BLaER1 (cell line): ENCODE data around the gene SNW1.
"Not testable (repeated sequence)": the region's sequence is repeated elsewhere in the genome, so short reads cannot be mapped to it uniquely, and the experiment has no call there.

Source experiments
- H3K27ac ChIP-seq: shearing (Covaris generic); formaldehyde crosslinking; 2 replicates; pipeline ENCODE4 v1.8.1; 2022
- H3K27me3 ChIP-seq: shearing (Covaris generic); formaldehyde crosslinking; 2 replicates; pipeline ENCODE4 v1.8.1; 2022
- H3K36me3 ChIP-seq: shearing (Covaris generic); formaldehyde crosslinking; 2 replicates; pipeline ENCODE4 v1.8.1; 2022
- H3K4me1 ChIP-seq: shearing (Covaris generic); formaldehyde crosslinking; 2 replicates; pipeline ENCODE4 v1.8.1; 2022
- H3K4me2 ChIP-seq: shearing (Covaris generic); formaldehyde crosslinking; 2 replicates; pipeline ENCODE4 v1.8.1; 2022
- H3K4me3 ChIP-seq: shearing (Covaris generic); formaldehyde crosslinking; 2 replicates; pipeline ENCODE4 v1.8.1; 2022
- H3K9ac ChIP-seq: shearing (Covaris generic); formaldehyde crosslinking; 2 replicates; pipeline ENCODE4 v1.8.1; 2022
- H3K9me3 ChIP-seq: shearing (Covaris generic); formaldehyde crosslinking; 2 replicates; pipeline ENCODE4 v1.8.1; 2022
- H4K20me1 ChIP-seq: shearing (Covaris generic); formaldehyde crosslinking; 2 replicates; pipeline ENCODE4 v1.8.1; 2022
- Cebpa-rat ChIP-seq: shearing (Covaris generic); IDR thresholded peaks from 2 replicates; pipeline ENCODE4 v1.8.1; 2022

Gene SNW1

GRCh38 chr14:77760381-77761204 lies at the start of gene SNW1:
SNW1 (minus strand) TSS chr14:77761156; CDS start chr14:77761127, 29 bp downstream.
- Histone ChIP-seq H4K20me1 (peaks cover 48% of the 10 kb centered on the region), H3K36me3 (peaks cover 31% of the 10 kb centered on the region), H3K9me3 (no peaks in the 10 kb centered on the region), H3K27me3 (no peaks in the 10 kb centered on the region), H3K4me2 (peak within 1 kb of the TSS; percentile 84), H3K9ac (peak within 1 kb of the TSS; percentile 90), H3K4me3 (peak within 1 kb of the TSS; percentile 92), H3K27ac (peak within 1 kb of the TSS; percentile 90), H3K4me1 (peaks cover 22% of the 10 kb centered on the region)
- no peak for TF ChIP-seq Cebpa-rat

- H3K4me1 ChIP-seq: no peaks in the 10 kb centered on the region
- H3K36me3 ChIP-seq: no peaks in the 10 kb centered on the region
- no peaks in the 10 kb centered on the region for H3K27me3 ChIP-seq
These were observed 48.1 kb upstream of the SNW1 start for GRCh38 chr14:77809011-77809410.

GRCh38 chr14:77808250-77808649 lies 47.3 kb upstream of the SNW1 start:
- Histone ChIP-seq H3K9me3 (no peaks in the 10 kb centered on the region), H3K4me2 (no peak overlapping the region)

More at GRCh38 chr14:77809011-77809410, 48.1 kb upstream of the SNW1 start:
- no peak overlapping the region for H3K4me2 ChIP-seq
- H3K9me3 ChIP-seq: no peaks in the 10 kb centered on the region
- H3K9ac ChIP-seq: no peak overlapping the region
- H4K20me1 ChIP-seq: no peaks in the 10 kb centered on the region
- no peak overlapping the region for H3K4me3 ChIP-seq
- no peak overlapping the region for H3K27ac ChIP-seq
- no peak for TF ChIP-seq Cebpa-rat

GRCh38 chr14:77805706-77806105 lies 44.8 kb upstream of the SNW1 start:
- Histone ChIP-seq H3K27me3 (no peaks in the 10 kb centered on the region), H3K36me3 (no peaks in the 10 kb centered on the region), H4K20me1 (no peaks in the 10 kb centered on the region), H3K4me3 (no peak overlapping the region), H3K9me3 (no peaks in the 10 kb centered on the region), H3K27ac (no peak overlapping the region), H3K4me2 (no peak overlapping the region), H3K9ac (no peak overlapping the region), H3K4me1 (peaks cover 3% of the 10 kb centered on the region; the same call in 1 of the 2 replicates)
- TF ChIP-seq Cebpa-rat: no peak

More at GRCh38 chr14:77808250-77808649, 47.3 kb upstream of the SNW1 start:
- Histone ChIP-seq H3K9ac (no peak overlapping the region), H3K27me3 (no peaks in the 10 kb centered on the region), H3K4me1 (no peaks in the 10 kb centered on the region), H4K20me1 (no peaks in the 10 kb centered on the region), H3K4me3 (no peak overlapping the region), H3K36me3 (no peaks in the 10 kb centered on the region), H3K27ac (no peak overlapping the region)
- TF ChIP-seq Cebpa-rat: no peak

- Histone ChIP-seq H3K27ac (no peak overlapping the region), H3K27me3 (no peaks in the 10 kb centered on the region), H4K20me1 (no peaks in the 10 kb centered on the region), H3K9me3 (no peaks in the 10 kb centered on the region), H3K4me2 (no peak overlapping the region), H3K4me1 (peaks cover 7% of the 10 kb centered on the region; the same call in 1 of the 2 replicates), H3K4me3 (no peak overlapping the region), H3K9ac (no peak overlapping the region), H3K36me3 (no peaks in the 10 kb centered on the region)
- TF ChIP-seq Cebpa-rat: no peak
These were observed 43.6 kb upstream of the SNW1 start for GRCh38 chr14:77804592-77804991.

GRCh38 chr14:77800814-77801213 lies 39.9 kb upstream of the SNW1 start:
- Histone ChIP-seq H3K36me3 (no peaks in the 10 kb centered on the region), H3K9ac (peak overlapping the region; percentile 83), H3K27ac (peak overlapping the region; percentile 80), H4K20me1 (no peaks in the 10 kb centered on the region), H3K9me3 (no peaks in the 10 kb centered on the region), H3K4me2 (peak overlapping the region; percentile 77), H3K4me3 (peak overlapping the region; percentile 85), H3K27me3 (no peaks in the 10 kb centered on the region), H3K4me1 (peaks cover 16% of the 10 kb centered on the region)
- TF ChIP-seq Cebpa-rat: no peak

GRCh38 chr14:77799863-77800730 lies 39.1 kb upstream of the SNW1 start, which contains the start of gene ADCK1:
ADCK1 (plus strand) TSS chr14:77800109; CDS start chr14:77818979, 18,870 bp downstream.
- Histone ChIP-seq H3K27me3 (no peaks in the 10 kb centered on the region), H3K9me3 (no peaks in the 10 kb centered on the region), H3K4me1 (peaks cover 20% of the 10 kb centered on the region), H3K36me3 (no peaks in the 10 kb centered on the region), H3K9ac (peak within 1 kb of the TSS; percentile 83), H3K4me2 (peak within 1 kb of the TSS; percentile 77), H4K20me1 (no peaks in the 10 kb centered on the region), H3K27ac (peak within 1 kb of the TSS; percentile 80), H3K4me3 (peak within 1 kb of the TSS; percentile 85)
- no peak for TF ChIP-seq Cebpa-rat

- H3K9me3 ChIP-seq, H3K36me3 ChIP-seq, H4K20me1 ChIP-seq, H3K27me3 ChIP-seq: not testable (repeated sequence)
- peak overlapping the region; percentile 85 for H3K4me3 ChIP-seq
- peak overlapping the region; percentile 77 for H3K4me2 ChIP-seq
- peak overlapping the region; percentile 80 for H3K27ac ChIP-seq
- H3K9ac ChIP-seq: peak overlapping the region; percentile 83
- H3K4me1 ChIP-seq: peaks cover 20% of the 10 kb centered on the region
These were observed 38.5 kb upstream of the SNW1 start for GRCh38 chr14:77799456-77799855.

- Histone ChIP-seq H3K9me3 (no peaks in the 10 kb centered on the region), H3K4me2 (no peak overlapping the region), H3K4me1 (peaks cover 13% of the 10 kb centered on the region), H3K27me3 (no peaks in the 10 kb centered on the region), H3K4me3 (no peak overlapping the region), H3K9ac (no peak overlapping the region), H3K36me3 (no peaks in the 10 kb centered on the region), H4K20me1 (no peaks in the 10 kb centered on the region), H3K27ac (no peak overlapping the region)
- TF ChIP-seq Cebpa-rat: no peak
These were observed 33.4 kb upstream of the SNW1 start for GRCh38 chr14:77794357-77794756.

- H3K27me3 ChIP-seq, H3K4me2 ChIP-seq, H3K27ac ChIP-seq, H3K9me3 ChIP-seq, H3K4me3 ChIP-seq, H3K36me3 ChIP-seq, H3K9ac ChIP-seq, H4K20me1 ChIP-seq: not testable (repeated sequence)
- peaks cover 13% of the 10 kb centered on the region for H3K4me1 ChIP-seq
These were observed 32.3 kb upstream of the SNW1 start for GRCh38 chr14:77793255-77793654.
